Measurements from ENCODE around the gene SYT3. TPM values are rescaled to one million over a fixed set of nuclear protein-coding genes. Genes with fewer than 3 reads are reported as not detected.

Gene SYT3
- total and polyA plus RNA-seq, 2 of the 8 experiments (the other 6 are each of a cell fraction or from before 2014, with no cell fraction given), result 6.7 to 17.3 TPM

DNA sequence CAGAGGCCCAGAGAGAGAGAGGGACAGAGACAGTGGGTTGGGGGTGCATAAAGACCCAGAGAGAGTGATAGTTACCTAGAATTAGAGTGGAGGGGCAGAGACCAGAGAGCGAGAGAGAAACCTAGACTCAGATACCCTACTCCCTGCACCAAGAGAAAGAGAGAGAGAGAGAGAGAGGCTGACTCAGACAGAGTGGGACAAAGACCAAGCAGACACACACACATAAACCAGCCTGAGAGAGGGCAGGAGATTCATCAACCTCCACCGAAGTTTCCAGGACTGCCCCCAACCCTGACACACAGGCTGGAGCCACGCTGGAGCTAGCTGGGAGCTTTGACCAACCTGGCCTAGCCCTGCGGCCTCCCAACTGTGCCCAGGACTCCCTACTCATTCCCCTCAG lies 12.9 kb downstream of the SYT3 start:
- Histone ChIP-seq H3K4me1 (replicated peaks in 1 of 4; ENCODE audit: control insufficient read depth in 3 of 4, insufficient read depth in 4 of 4, low read length in 3 of 4) (0 out of 7 replicates have a peak, but pooled peaks cover 0 to 4% (median 0%) of the 10 kb centered on the region in 4 experiments), H2BK120ac (replicated peaks; ENCODE audit: low read depth, low read length) (no peak overlapping the region), H4K8ac (ENCODE audit: extremely low read depth, insufficient read depth, low read length) (no peak overlapping the region; the same call in 1 of the 2 replicates), H3K14ac (ENCODE audit: insufficient read length) (no peak overlapping the region), H3K4me3 (ENCODE audit: extremely low read depth in 1 of 4, insufficient read depth in 2 of 4, low read depth in 3 of 4, low read length in 4 of 4) (no peak overlapping the region), H3K4me2 (ENCODE audit: insufficient read depth in 1 of 2, low read depth in 2 of 2, low read length in 2 of 2) (no peak overlapping the region), H3K56ac (replicated peaks; ENCODE audit: insufficient read length, low read depth, low read length) (no peak overlapping the region), H3K4ac (replicated peaks; ENCODE audit: insufficient read length, low read depth, low read length) (no peak overlapping the region), H3K23ac (ENCODE audit: insufficient read length) (no peak overlapping the region), H3K9ac (replicated peaks in 1 of 4; ENCODE audit: extremely low read depth in 1 of 4, low read depth in 3 of 4, low read length in 3 of 4) (no peak overlapping the region), H3K79me1 (ENCODE audit: low read depth, low read length) (no peaks in the 10 kb centered on the region), H2BK20ac (ENCODE audit: low read length) (no peak overlapping the region), H2BK15ac (ENCODE audit: low read length) (no peak overlapping the region), H3K9me3 (ENCODE audit: insufficient read depth in 2 of 2, low read depth in 1 of 2, low read length in 1 of 2) (no peaks in the 10 kb centered on the region), H3K18ac (ENCODE audit: extremely low read depth, low read length) (no peak overlapping the region), H4K5ac (ENCODE audit: insufficient read length, low read depth, low read length) (no peak overlapping the region), H2AK5ac (ENCODE audit: low read depth, low read length) (no peak overlapping the region), H3K27ac (ENCODE audit: low read depth, low read length) (no peak overlapping the region), H3K23me2 (ENCODE audit: low read depth, low read length) (no peaks in the 10 kb centered on the region), H3K79me2 (ENCODE audit: control insufficient read depth in 1 of 2, insufficient read depth in 2 of 2, low read length in 2 of 2) (no peaks in the 10 kb centered on the region), H4K20me1 (replicated peaks in 1 of 2; ENCODE audit: control insufficient read depth in 1 of 2, insufficient read depth in 2 of 2, low read length in 2 of 2) (no peaks in the 10 kb centered on the region), H3K36me3 (ENCODE audit: control insufficient read depth in 2 of 4, insufficient read depth in 4 of 4, low read length in 3 of 4) (no peaks in the 10 kb centered on the region), H2AFZ (ENCODE audit: low read length) (no peak overlapping the region), H2BK12ac (ENCODE audit: low read depth, low read length) (no peak overlapping the region), H2BK5ac (ENCODE audit: low read depth, low read length) (no peak overlapping the region), H3K27me3 (replicated peaks in 1 of 4; ENCODE audit: control insufficient read depth in 3 of 4, extremely low read depth in 1 of 4, insufficient read depth in 3 of 4, low read length in 3 of 4) (no peaks in the 10 kb centered on the region), H4K91ac (replicated peaks; ENCODE audit: insufficient read length, low read length) (no peak overlapping the region)
- no peak for DNase-seq (ENCODE audit: low read depth in 1 of 2, low spot score in 2 of 2)
- CTCF ChIA-PET (ENCODE audit: partially characterized antibody), result interaction anchor here (0.6 to 1.9 kb wide), 8 partner anchors 10 to 280 kb away, joined by 3 to 6 read pairs (median 4); no protein-coding TSS in a partner anchor
- POLR2A ChIA-PET (ENCODE audit: partially characterized antibody), result no interaction called here
- no peak for FAIRE-seq
- WGBS, 2 experiments (ENCODE audit: extremely low coverage in 1 of 2, insufficient coverage in 1 of 2, insufficient read length in 1 of 2, insufficient replicate concordance in 2 of 2, low coverage in 1 of 2, low lambda C conversion rate in 2 of 2, missing lambda C conversion rate in 1 of 2), result 98% methylated on average over 4 of the region's 4 CpGs; no CpG with 5 or more reads in 1 of the 2 experiments
- TF ChIP-seq TAF7 (optimal IDR thresholded peaks at IDR 0.05; ENCODE audit: borderline replicate concordance, low read depth, low read length), result no peak
- no peak for TF ChIP-seq CHD2 (IDR thresholded peaks at IDR 0.05; ENCODE audit: low read length)
- TF ChIP-seq NRF1 (IDR thresholded peaks at IDR 0.05; ENCODE audit: low read depth, low read length), result no peak
- no peak for TF ChIP-seq SP2 (IDR thresholded peaks at IDR 0.05; ENCODE audit: low read length)
- no peak for TF ChIP-seq TCF12 (IDR thresholded peaks at IDR 0.05; ENCODE audit: low read depth, low read length)
- TF ChIP-seq SIRT6 (IDR thresholded peaks at IDR 0.05; ENCODE audit: low read length), result no peak
- TF ChIP-seq CBX8 (IDR thresholded peaks at IDR 0.05; ENCODE audit: borderline replicate concordance, low read depth, low read length), result no peak
- no peak for TF ChIP-seq BACH1 (IDR thresholded peaks at IDR 0.05; ENCODE audit: low read length)
- no peak for TF ChIP-seq FOSL1 (IDR thresholded peaks at IDR 0.05; ENCODE audit: insufficient read depth, low read depth, low read length)
- no peak for TF ChIP-seq PHF8 (conservative IDR thresholded peaks at IDR 0.05; ENCODE audit: low read depth, low read length)
- TF ChIP-seq, protein P1, sequence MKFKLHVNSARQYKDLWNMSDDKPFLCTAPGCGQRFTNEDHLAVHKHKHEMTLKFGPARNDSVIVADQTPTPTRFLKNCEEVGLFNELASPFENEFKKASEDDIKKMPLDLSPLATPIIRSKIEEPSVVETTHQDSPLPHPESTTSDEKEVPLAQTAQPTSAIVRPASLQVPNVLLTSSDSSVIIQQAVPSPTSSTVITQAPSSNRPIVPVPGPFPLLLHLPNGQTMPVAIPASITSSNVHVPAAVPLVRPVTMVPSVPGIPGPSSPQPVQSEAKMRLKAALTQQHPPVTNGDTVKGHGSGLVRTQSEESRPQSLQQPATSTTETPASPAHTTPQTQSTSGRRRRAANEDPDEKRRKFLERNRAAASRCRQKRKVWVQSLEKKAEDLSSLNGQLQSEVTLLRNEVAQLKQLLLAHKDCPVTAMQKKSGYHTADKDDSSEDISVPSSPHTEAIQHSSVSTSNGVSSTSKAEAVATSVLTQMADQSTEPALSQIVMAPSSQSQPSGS (IDR thresholded peaks at IDR 0.05; ENCODE audit: low read length), result no peak
- TF ChIP-seq CHD1 (IDR thresholded peaks at IDR 0.05; ENCODE audit: low read depth, low read length), result no peak
- no peak for TF ChIP-seq JUN (IDR thresholded peaks at IDR 0.05; ENCODE audit: low read depth, low read length)
- no peak for TF ChIP-seq ASH2L (IDR thresholded peaks at IDR 0.05; ENCODE audit: low read length)

All from H1 (cell line).